WTC11 (cell line): Measurements from ENCODE around the gene FOXO3. TPM values are rescaled to one million over a fixed set of nuclear protein-coding genes. Genes with fewer than 3 reads are reported as not detected.

ENCODE experiments used
- ATAC-seq: fragments of 200-7000 bp; cut with Tn5 transposase; 2 replicates; pipeline ENCODE4 v1.10.0; 2021; ENCODE audit warnings: mild to moderate bottlenecking, moderate library complexity
- Bru-seq: library from RNA; stranded (reverse); fragments of 400-500 nt; gene quantifications from one replicate; lab custom pipeline; 2021; lab: Mats Ljungman, UMichigan
- CTCF ChIA-PET: fragments of 300-600 bp; sonication (Branson Sonifier 250); formaldehyde crosslinking; loops from one replicate; lab custom pipeline; 2021; ENCODE audit warnings: antibody characterized with exemption; lab: Charles Lee
- POLR2A ChIA-PET: fragments of 350-600 bp; sonication (Branson Sonifier 250); formaldehyde crosslinking; loops from one replicate; lab custom pipeline; 2021; ENCODE audit warnings: antibody characterized with exemption; lab: Charles Lee
- DNase-seq: peaks from one replicate; pipeline ENCODE4 v3.0.0; 2021; ENCODE audit warnings: low spot score
- H3K27ac Mint-ChIP-seq: 2 replicates; pipeline ENCODE4 v1.8.0; 2021; ENCODE audit warnings: mixed read lengths
- H3K27me3 Mint-ChIP-seq: 2 replicates; pipeline ENCODE4 v1.8.0; 2021; ENCODE audit warnings: low read depth, mild to moderate bottlenecking, moderate library complexity, mixed read lengths
- H3K36me3 Mint-ChIP-seq: 2 replicates; pipeline ENCODE4 v1.8.0; 2021; ENCODE audit warnings: mixed read lengths
- H3K4me1 Mint-ChIP-seq: 2 replicates; pipeline ENCODE4 v1.8.0; 2022; ENCODE audit warnings: mixed read lengths
- H3K4me3 Mint-ChIP-seq: 2 replicates; pipeline ENCODE4 v1.8.0; 2021; ENCODE audit warnings: mild to moderate bottlenecking, moderate library complexity, mixed read lengths
- H3K9me3 Mint-ChIP-seq: 2 replicates; pipeline ENCODE4 v1.8.0; 2021; ENCODE audit warnings: mixed read lengths
- CREB1 ChIP-seq: sonication (generic); formaldehyde crosslinking; IDR thresholded peaks from 2 replicates; pipeline ENCODE4 v1.8.0; 2023; ENCODE audit warnings: mild to moderate bottlenecking, missing genetic modification reagents
- E2F5 ChIP-seq: sonication (generic); formaldehyde crosslinking; IDR thresholded peaks from 2 replicates; pipeline ENCODE4 v1.8.1; 2022; ENCODE audit warnings: mild to moderate bottlenecking, moderate library complexity, missing genetic modification reagents
- ELF4 ChIP-seq: sonication (generic); formaldehyde crosslinking; IDR thresholded peaks from 2 replicates; pipeline ENCODE4 v1.8.1; 2022; ENCODE audit warnings: low read depth, mild to moderate bottlenecking, moderate library complexity, missing genetic modification reagents
- FOXJ3 ChIP-seq: sonication (generic); formaldehyde crosslinking; IDR thresholded peaks from 2 replicates; pipeline ENCODE4 v1.9.0; 2021; ENCODE audit warnings: missing genetic modification reagents, mild to moderate bottlenecking, borderline replicate concordance
- FOXP1 ChIP-seq: sonication (generic); formaldehyde crosslinking; IDR thresholded peaks from 2 replicates; pipeline ENCODE4 v1.8.0; 2022; ENCODE audit warnings: missing genetic modification reagents, mild to moderate bottlenecking, moderate library complexity, borderline replicate concordance
- FOXP4 ChIP-seq: sonication (generic); formaldehyde crosslinking; IDR thresholded peaks from 2 replicates; pipeline ENCODE4 v1.8.0; 2022; ENCODE audit warnings: mild to moderate bottlenecking, missing genetic modification reagents
- GABPB1 ChIP-seq: sonication (generic); formaldehyde crosslinking; IDR thresholded peaks from 2 replicates; pipeline ENCODE4 v1.8.1; 2023; ENCODE audit warnings: mild to moderate bottlenecking, missing genetic modification reagents
- MLX ChIP-seq: sonication (generic); formaldehyde crosslinking; IDR thresholded peaks from 2 replicates; pipeline ENCODE4 v1.8.1; 2023; ENCODE audit warnings: mild to moderate bottlenecking, missing genetic modification reagents, moderate library complexity
- PRDM15 ChIP-seq: sonication (generic); formaldehyde crosslinking; IDR thresholded peaks from 2 replicates; pipeline ENCODE4 v1.8.0; 2022; ENCODE audit warnings: missing genetic modification reagents
- SMAD3 ChIP-seq: sonication (generic); formaldehyde crosslinking; IDR thresholded peaks from 2 replicates; pipeline ENCODE4 v1.8.0; 2022; ENCODE audit warnings: missing genetic modification reagents, mild to moderate bottlenecking, borderline replicate concordance
- SOX15 ChIP-seq: fragments of 250-450 bp; sonication (Bioruptor Pico); IDR thresholded peaks from 2 replicates; pipeline ENCODE4 v1.9.0; 2021; ENCODE audit warnings: mild to moderate bottlenecking
- SP1 ChIP-seq: sonication (generic); formaldehyde crosslinking; conservative IDR thresholded peaks from 2 replicates; pipeline ENCODE4 v1.8.1; 2022; ENCODE audit warnings: missing genetic modification reagents
- ZNF512 ChIP-seq: sonication (generic); formaldehyde crosslinking; IDR thresholded peaks from 2 replicates; pipeline ENCODE4 v1.8.1; 2022; ENCODE audit warnings: missing genetic modification reagents, borderline replicate concordance
- long read RNA-seq, 3 experiments: library from RNA in 1 of 3; library from capped mRNA in 1 of 3; library from polyadenylated mRNA in 1 of 3; unstranded in 2 of 3; stranded (forward) in 1 of 3; transcript quantifications; one replicate each; pipeline ENCODE4 v2.0.0, GENCODE V29; 2021
- total RNA-seq: library from RNA; stranded (reverse); gene quantifications from 3 replicates; pipeline ENCODE4 v1.2.3, GENCODE V29; 2021
- TF ChIP-seq, protein P1 (sequence below): sonication (generic); formaldehyde crosslinking; IDR thresholded peaks from 2 replicates; pipeline ENCODE4 v1.8.0; 2023; ENCODE audit warnings: mild to moderate bottlenecking, missing genetic modification reagents
- TF ChIP-seq, protein P2 (sequence below): sonication (generic); formaldehyde crosslinking; IDR thresholded peaks from 2 replicates; pipeline ENCODE4 v1.8.0; 2022; ENCODE audit warnings: mild to moderate bottlenecking, missing genetic modification reagents

The FOXO3 gene
- 15.6 to 18.1 TPM (median 17.8 TPM) in 3 replicates for total RNA-seq
- Bru-seq, nascent RNA = percentile 77 among the genes with signal in this experiment
- long read RNA-seq, experiment 1, full-length matches to known transcripts = 31 of 71 reads
- long read RNA-seq, experiment 1, partial matches to known transcripts = 8 of 71 reads
- long read RNA-seq, experiment 1, other reads (novel, unspliced or antisense) = 32 of 71 reads
- long read RNA-seq, experiment 2, partial matches to known transcripts = 11 of 11 reads
- long read RNA-seq, experiment 2, other reads (novel, unspliced or antisense) = 0 of 11 reads
- long read RNA-seq, experiment 3, partial matches to known transcripts = 0 of 2 reads
- long read RNA-seq, experiment 3, other reads (novel, unspliced or antisense) = 2 of 2 reads

DNA sequence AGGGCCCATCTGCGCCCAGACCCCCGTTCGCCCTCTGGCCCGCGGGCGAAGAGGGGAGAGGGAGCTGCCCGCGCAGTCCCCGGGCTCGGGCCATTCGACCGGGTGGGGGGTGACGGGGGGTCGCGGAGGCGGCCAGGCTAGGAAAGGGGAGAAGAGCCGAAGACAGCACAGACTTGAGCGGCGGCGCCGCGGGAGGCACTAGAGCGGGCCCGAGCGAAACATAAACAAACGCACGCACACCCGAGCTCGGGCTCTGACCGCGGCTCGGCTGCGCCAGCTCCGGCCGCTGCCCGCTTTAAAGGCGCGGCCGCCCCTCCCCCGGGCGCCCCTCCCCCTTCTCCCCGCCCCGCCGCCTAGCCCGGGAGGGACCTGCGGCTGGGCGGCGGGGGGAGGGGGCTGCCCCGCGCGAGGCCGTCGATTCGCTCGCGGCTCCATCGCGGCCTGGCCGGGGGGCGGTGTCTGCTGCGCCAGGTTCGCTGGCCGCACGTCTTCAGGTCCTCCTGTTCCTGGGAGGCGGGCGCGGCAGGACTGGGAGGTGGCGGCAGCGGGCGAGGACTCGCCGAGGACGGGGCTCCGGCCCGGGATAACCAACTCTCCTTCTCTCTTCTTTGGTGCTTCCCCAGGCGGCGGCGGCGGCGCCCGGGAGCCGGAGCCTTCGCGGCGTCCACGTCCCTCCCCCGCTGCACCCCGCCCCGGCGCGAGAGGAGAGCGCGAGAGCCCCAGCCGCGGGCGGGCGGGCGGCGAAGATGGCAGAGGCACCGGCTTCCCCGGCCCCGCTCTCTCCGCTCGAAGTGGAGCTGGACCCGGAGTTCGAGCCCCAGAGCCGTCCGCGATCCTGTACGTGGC is at the start of gene FOXO3:
FOXO3 (plus strand) TSS at position 455 of the 846 bp plus-strand sequence; CDS start at position 747, 292 bp downstream.
- DNase-seq (peak; percentile 89), ATAC-seq (peak; percentile 13)
- TF ChIP-seq PRDM15 (CRISPR knock-in tag) (peak; percentile 65; the same call in 1 of the 2 replicates), FOXJ3 (CRISPR knock-in tag) (no peak), GABPB1 (CRISPR knock-in tag) (peak; percentile 48; the same call in 1 of the 2 replicates), SP1 (CRISPR knock-in tag) (peak; percentile 82), FOXP1 (CRISPR knock-in tag) (peak; percentile 60), SOX15 (CRISPR knock-in tag) (no peak)
- TF ChIP-seq, protein P1, sequence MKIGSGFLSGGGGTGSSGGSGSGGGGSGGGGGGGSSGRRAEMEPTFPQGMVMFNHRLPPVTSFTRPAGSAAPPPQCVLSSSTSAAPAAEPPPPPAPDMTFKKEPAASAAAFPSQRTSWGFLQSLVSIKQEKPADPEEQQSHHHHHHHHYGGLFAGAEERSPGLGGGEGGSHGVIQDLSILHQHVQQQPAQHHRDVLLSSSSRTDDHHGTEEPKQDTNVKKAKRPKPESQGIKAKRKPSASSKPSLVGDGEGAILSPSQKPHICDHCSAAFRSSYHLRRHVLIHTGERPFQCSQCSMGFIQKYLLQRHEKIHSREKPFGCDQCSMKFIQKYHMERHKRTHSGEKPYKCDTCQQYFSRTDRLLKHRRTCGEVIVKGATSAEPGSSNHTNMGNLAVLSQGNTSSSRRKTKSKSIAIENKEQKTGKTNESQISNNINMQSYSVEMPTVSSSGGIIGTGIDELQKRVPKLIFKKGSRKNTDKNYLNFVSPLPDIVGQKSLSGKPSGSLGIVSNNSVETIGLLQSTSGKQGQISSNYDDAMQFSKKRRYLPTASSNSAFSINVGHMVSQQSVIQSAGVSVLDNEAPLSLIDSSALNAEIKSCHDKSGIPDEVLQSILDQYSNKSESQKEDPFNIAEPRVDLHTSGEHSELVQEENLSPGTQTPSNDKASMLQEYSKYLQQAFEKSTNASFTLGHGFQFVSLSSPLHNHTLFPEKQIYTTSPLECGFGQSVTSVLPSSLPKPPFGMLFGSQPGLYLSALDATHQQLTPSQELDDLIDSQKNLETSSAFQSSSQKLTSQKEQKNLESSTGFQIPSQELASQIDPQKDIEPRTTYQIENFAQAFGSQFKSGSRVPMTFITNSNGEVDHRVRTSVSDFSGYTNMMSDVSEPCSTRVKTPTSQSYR (CRISPR knock-in tag) = peak; percentile 23; the same call in 1 of the 2 replicates
- TF ChIP-seq, protein P2, sequence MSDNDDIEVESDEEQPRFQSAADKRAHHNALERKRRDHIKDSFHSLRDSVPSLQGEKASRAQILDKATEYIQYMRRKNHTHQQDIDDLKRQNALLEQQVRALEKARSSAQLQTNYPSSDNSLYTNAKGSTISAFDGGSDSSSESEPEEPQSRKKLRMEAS (CRISPR knock-in tag) = peak; percentile 56
- Mint-ChIP-seq H3K9me3 (no peaks in the 10 kb centered on the region), H3K36me3 (no peaks in the 10 kb centered on the region), H3K4me1 (peaks cover 38% of the 10 kb centered on the region), H3K27ac (peak within 1 kb of the TSS; percentile 49; the same call in 1 of the 2 replicates), H3K4me3 (peak within 1 kb of the TSS; percentile 85), H3K27me3 (peaks cover 42% of the 10 kb centered on the region)
- POLR2A ChIA-PET = interaction anchor here (0.7 to 1.2 kb wide), 5 partner anchors 172 to 534 kb away, joined by 3 to 4 read pairs (median 3); partner anchors contain the start of gene SESN1
- CTCF ChIA-PET = interaction anchor here (0.9 to 2.6 kb wide), 3 partner anchors 221 to 286 kb away, joined by 3 to 9 read pairs (median 4); no protein-coding TSS in a partner anchor

- H3K27ac Mint-ChIP-seq = no peak overlapping the region
- POLR2A ChIA-PET = interaction anchor here (0.6 kb wide), 1 partner anchor 697 kb away, joined by 3 read pairs; no protein-coding TSS in a partner anchor
- peaks cover 13% of the 10 kb centered on the region for H3K9me3 Mint-ChIP-seq
- H3K27me3 Mint-ChIP-seq = no peaks in the 10 kb centered on the region; the same call in 1 of the 2 replicates
- H3K4me3 Mint-ChIP-seq = no peak overlapping the region
- CTCF ChIA-PET = interaction anchor here (0.6 to 1.7 kb wide), 7 partner anchors 11 to 366 kb away, joined by 3 to 6 read pairs (median 3); no protein-coding TSS in a partner anchor
- H3K4me1 Mint-ChIP-seq = peaks cover 3% of the 10 kb centered on the region; the same call in 1 of the 2 replicates
- peak; percentile 31 for DNase-seq
- peak; percentile 80 for ATAC-seq
- H3K36me3 Mint-ChIP-seq = peaks cover 6% of the 10 kb centered on the region
- TF ChIP-seq FOXP4 (CRISPR knock-in tag) = no peak
- TF ChIP-seq E2F5 (CRISPR knock-in tag) = no peak
- no peak for TF ChIP-seq ZNF512 (CRISPR knock-in tag)
- TF ChIP-seq CREB1 (CRISPR knock-in tag) = no peak
- TF ChIP-seq MLX (CRISPR knock-in tag) = no peak
- no peak for TF ChIP-seq SMAD3
- no peak for TF ChIP-seq ELF4 (CRISPR knock-in tag)
Measured at GRCh38 chr6:108518714-108519576, 41.8 kb upstream of the FOXO3 start.
